ENCODE data around the gene TNFRSF9.
"Not testable (repeated sequence)": the region's sequence is repeated elsewhere in the genome, so short reads cannot be mapped to it uniquely, and the experiment has no call there.

TNFRSF9 gene

DNA sequence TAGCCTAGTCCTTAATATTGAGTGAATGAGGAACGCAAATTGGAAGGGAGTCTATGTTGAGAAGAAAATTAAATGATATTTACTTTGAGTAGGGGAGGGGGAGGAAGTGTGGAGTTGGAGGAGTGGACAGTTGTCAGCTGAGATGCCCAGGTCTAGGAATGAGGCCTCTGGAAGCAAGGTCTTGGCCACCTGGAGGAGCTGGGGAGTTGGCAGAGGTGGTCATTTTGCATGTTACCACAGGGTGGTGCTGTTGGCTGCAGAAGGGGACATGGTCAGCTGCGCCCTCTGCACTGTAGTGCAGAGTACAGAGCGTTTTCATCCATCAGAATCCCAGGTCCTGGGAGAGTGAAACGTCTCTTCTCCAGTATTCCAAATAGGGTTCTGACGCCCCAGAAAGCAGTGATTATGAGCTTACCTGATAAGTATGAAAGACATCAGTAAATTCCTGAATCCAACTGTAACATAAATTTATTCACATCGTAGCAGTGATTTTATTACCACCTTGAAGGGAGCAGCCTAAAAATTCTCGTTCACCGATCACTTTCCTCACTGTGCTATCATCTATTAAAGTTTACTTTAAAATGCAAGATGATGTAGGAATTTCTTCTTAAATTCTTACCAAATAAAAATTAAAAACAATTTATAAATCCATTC, 34.7 kb upstream of the TNFRSF9 start:
- TF ChIP-seq POLR2AphosphoS5 (IDR thresholded peaks at IDR 0.05; ENCODE audit: borderline replicate concordance, low read depth, low read length) (no peak), FOXP2 (optimal IDR thresholded peaks at IDR 0.05; ENCODE audit: control extremely low read depth, extremely low read length, insufficient read depth) (no peak), EZH2 (IDR thresholded peaks at IDR 0.05) (no peak)
- no peak for DNase-seq (ENCODE audit: low read depth, low spot score)
- H3K9ac ChIP-seq (ENCODE audit: insufficient read length): no peak overlapping the region
- H3K36me3 ChIP-seq (ENCODE audit: insufficient read depth, low read length): peaks cover 57% of the 10 kb centered on the region
- H3K9me3 ChIP-seq (ENCODE audit: low read depth, low read length): no peaks in the 10 kb centered on the region
- H3K27ac ChIP-seq: no peak overlapping the region
- H3K4me3 ChIP-seq: no peak overlapping the region

DNA sequence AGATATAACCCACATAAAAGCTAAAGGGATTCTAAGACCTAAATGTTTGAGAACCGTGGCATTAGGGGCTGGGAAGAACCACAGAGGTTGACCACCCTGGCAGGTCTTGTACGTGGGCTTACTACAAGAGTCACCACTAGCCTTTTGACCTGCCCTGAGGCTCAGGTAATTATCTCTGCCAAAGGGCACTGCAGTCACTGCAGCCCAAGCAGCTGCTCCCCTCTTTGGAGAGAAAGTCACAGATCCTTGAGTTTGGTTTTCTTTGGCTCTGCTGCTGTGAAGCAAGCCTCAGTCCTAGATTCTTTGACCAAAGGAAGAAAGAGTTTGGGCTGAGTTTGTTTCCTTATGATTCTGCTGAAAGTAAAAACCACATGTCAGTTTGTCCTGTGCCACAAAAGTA, 32.4 kb upstream of the TNFRSF9 start:
- no peak for TF ChIP-seq EZH2 (IDR thresholded peaks at IDR 0.05)
- TF ChIP-seq POLR2AphosphoS5 (IDR thresholded peaks at IDR 0.05; ENCODE audit: borderline replicate concordance, low read depth, low read length): no peak
- TF ChIP-seq FOXP2 (optimal IDR thresholded peaks at IDR 0.05; ENCODE audit: control extremely low read depth, extremely low read length, insufficient read depth): no peak
- no peak for DNase-seq (ENCODE audit: low read depth, low spot score)
- Histone ChIP-seq H3K9ac (ENCODE audit: insufficient read length) (no peak overlapping the region), H3K27ac (no peak overlapping the region), H3K9me3 (ENCODE audit: low read depth, low read length) (no peaks in the 10 kb centered on the region), H3K4me3 (no peak overlapping the region), H3K36me3 (ENCODE audit: insufficient read depth, low read length) (peaks cover 62% of the 10 kb centered on the region)

DNA sequence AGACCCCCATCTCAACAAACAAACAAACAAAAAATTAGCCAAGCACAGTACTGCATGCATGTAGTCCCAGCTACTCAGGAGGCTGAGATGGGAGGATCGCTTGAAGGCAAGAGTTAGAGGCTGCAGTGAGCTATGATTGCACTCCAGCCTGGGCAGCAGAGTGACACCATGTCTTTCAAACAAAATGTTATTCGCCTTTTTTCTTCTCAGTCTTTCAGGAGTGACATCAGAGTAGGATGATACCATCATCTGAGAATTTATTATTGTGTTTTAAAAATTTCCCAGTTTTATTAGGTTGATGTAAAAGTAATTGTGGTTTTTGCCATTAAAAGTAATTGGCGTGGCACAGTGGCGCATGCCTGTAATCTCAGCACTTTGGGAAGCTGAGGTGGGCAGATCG, 31.6 kb upstream of the TNFRSF9 start:
- H3K9me3 ChIP-seq (ENCODE audit: low read depth, low read length): no peaks in the 10 kb centered on the region
- H3K36me3 ChIP-seq (ENCODE audit: insufficient read depth, low read length): peaks cover 63% of the 10 kb centered on the region
- TF ChIP-seq POLR2AphosphoS5 (IDR thresholded peaks at IDR 0.05; ENCODE audit: borderline replicate concordance, low read depth, low read length) (no peak), EZH2 (IDR thresholded peaks at IDR 0.05) (no peak), FOXP2 (optimal IDR thresholded peaks at IDR 0.05; ENCODE audit: control extremely low read depth, extremely low read length, insufficient read depth) (no peak)
- no peak overlapping the region for H3K27ac ChIP-seq
- no peak for DNase-seq (ENCODE audit: low read depth, low spot score)
- no peak overlapping the region for H3K4me3 ChIP-seq
- H3K9ac ChIP-seq (ENCODE audit: insufficient read length): no peak overlapping the region

DNA sequence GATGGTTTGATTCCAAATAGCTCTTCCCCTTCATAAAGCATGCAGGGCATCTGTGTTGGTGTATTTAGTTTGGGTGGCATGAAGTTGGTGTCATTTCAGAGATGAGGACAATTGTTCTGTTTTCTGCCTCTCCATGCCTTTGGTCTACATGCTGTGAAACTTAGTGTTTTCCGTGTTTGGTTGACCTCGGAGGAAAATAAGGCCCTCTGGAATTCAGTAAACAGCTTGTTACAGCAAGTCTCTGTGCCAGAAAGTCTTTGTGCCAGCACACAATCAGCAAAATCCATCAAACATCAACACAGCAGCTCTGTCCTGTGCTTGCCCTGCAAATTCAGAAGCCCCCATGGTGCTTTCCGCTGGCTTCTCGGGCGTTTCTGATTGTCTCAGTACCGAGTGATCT, 30.4 kb upstream of the TNFRSF9 start:
- H3K36me3 ChIP-seq (ENCODE audit: insufficient read depth, low read length): peaks cover 67% of the 10 kb centered on the region
- DNase-seq (ENCODE audit: low read depth, low spot score): no peak
- H3K27ac ChIP-seq: no peak overlapping the region
- TF ChIP-seq POLR2AphosphoS5 (IDR thresholded peaks at IDR 0.05; ENCODE audit: borderline replicate concordance, low read depth, low read length) (no peak), EZH2 (IDR thresholded peaks at IDR 0.05) (no peak), FOXP2 (optimal IDR thresholded peaks at IDR 0.05; ENCODE audit: control extremely low read depth, extremely low read length, insufficient read depth) (no peak)
- no peaks in the 10 kb centered on the region for H3K9me3 ChIP-seq (ENCODE audit: low read depth, low read length)
- H3K4me3 ChIP-seq: no peak overlapping the region
- H3K9ac ChIP-seq (ENCODE audit: insufficient read length): no peak overlapping the region

DNA sequence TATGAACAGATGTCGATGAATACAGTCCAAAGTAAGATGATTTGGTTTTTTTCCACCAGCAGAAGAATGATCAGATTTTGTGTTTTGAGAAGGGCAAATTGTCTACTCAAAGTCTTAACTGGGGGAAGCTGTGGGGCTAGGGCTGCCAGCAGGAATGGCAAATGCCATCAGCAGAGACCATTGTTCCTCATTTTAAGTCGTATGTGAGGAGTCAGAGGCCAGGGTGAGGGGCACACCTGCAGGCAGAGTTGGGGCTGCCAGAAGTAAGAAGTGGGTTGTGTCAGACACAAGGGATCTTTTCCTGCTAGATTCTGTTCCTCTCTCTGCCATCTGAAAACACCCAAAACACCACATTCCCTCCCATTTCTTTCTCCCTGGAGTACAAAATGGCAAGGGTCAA, 29.6 kb upstream of the TNFRSF9 start:
- no peak for DNase-seq (ENCODE audit: low read depth, low spot score)
- no peak overlapping the region for H3K9ac ChIP-seq (ENCODE audit: insufficient read length)
- peaks cover 72% of the 10 kb centered on the region for H3K36me3 ChIP-seq (ENCODE audit: insufficient read depth, low read length)
- no peak overlapping the region for H3K4me3 ChIP-seq
- H3K27ac ChIP-seq: no peak overlapping the region
- H3K9me3 ChIP-seq (ENCODE audit: low read depth, low read length): no peaks in the 10 kb centered on the region
- no peak for TF ChIP-seq POLR2AphosphoS5 (IDR thresholded peaks at IDR 0.05; ENCODE audit: borderline replicate concordance, low read depth, low read length)
- no peak for TF ChIP-seq EZH2 (IDR thresholded peaks at IDR 0.05)
- TF ChIP-seq FOXP2 (optimal IDR thresholded peaks at IDR 0.05; ENCODE audit: control extremely low read depth, extremely low read length, insufficient read depth): no peak

DNA sequence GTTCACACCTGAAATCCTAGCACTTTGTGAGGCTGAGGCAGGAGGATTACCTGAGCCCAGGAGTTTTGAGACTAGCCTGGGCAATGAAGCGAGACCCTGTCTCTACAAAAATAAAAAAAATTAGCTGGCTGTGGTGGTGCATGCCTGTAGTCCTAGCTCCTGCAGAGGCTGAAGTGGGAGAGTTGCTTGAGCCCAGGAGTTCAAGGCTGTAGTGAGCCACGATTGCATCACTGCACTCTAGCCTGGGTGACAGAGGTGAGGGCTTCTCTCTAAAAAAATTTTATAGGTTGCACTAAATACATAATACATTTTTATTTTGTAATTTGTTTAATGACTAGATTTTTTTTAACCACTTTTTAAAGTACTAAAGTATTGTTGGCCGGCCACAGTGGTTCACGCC, 27.0 kb upstream of the TNFRSF9 start:
- H3K9ac ChIP-seq (ENCODE audit: insufficient read length): no peak overlapping the region
- peaks cover 90% of the 10 kb centered on the region for H3K36me3 ChIP-seq (ENCODE audit: insufficient read depth, low read length)
- DNase-seq (ENCODE audit: low read depth, low spot score): no peak

DNA sequence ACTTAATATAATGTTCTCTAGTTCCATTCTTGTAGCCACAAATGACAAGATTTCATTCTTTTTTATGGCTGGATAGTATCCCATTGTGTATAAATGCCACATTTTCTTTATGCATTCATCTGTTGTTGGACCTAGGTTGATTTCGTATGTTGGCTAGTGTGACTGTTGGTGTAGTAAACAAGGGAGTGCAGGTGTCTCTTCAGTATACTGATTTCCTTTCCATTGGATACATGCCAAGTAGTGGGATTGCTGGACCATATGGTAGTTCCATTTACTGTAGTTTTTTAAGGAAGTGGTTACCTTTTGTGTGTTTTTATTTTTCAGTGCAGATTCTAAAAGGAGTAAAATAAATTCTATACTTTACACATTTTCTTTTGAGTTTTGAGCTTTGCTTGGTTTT, 26.6 kb upstream of the TNFRSF9 start:
- TF ChIP-seq EZH2 (IDR thresholded peaks at IDR 0.05): no peak
- TF ChIP-seq POLR2AphosphoS5 (IDR thresholded peaks at IDR 0.05; ENCODE audit: borderline replicate concordance, low read depth, low read length): no peak
- TF ChIP-seq FOXP2 (optimal IDR thresholded peaks at IDR 0.05; ENCODE audit: control extremely low read depth, extremely low read length, insufficient read depth): no peak
- Histone ChIP-seq H3K36me3 (ENCODE audit: insufficient read depth, low read length) (peaks cover 85% of the 10 kb centered on the region), H3K9me3 (ENCODE audit: low read depth, low read length) (no peaks in the 10 kb centered on the region), H3K9ac (ENCODE audit: insufficient read length) (no peak overlapping the region), H3K4me3 (no peak overlapping the region), H3K27ac (no peak overlapping the region)
- no peak for DNase-seq (ENCODE audit: low read depth, low spot score)

More for the DNA sequence above, 27.0 kb upstream of the TNFRSF9 start:
- no peak for TF ChIP-seq EZH2 (IDR thresholded peaks at IDR 0.05)
- TF ChIP-seq POLR2AphosphoS5 (IDR thresholded peaks at IDR 0.05; ENCODE audit: borderline replicate concordance, low read depth, low read length): no peak
- no peak for TF ChIP-seq FOXP2 (optimal IDR thresholded peaks at IDR 0.05; ENCODE audit: control extremely low read depth, extremely low read length, insufficient read depth)
- Histone ChIP-seq H3K4me3 (no peak overlapping the region), H3K9me3 (ENCODE audit: low read depth, low read length) (no peaks in the 10 kb centered on the region), H3K27ac (no peak overlapping the region)

DNA sequence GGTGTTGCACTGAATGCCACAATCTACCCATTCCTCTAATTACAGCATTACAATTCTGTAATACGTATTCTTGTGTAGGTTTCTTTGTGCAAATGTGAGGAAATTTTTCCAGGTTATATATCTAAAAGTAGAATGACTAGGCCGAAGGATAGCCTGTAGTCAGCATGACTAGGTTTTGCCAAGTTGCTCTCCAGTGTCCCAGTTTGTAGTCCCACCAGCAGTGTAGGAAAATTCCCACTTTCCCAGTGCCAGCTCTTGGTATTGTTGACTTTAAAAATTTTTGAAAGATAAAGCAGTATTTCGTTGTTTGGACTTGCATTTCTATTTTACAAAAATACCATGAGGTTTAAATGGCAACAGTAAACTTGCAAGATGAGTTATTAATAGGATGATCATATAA, 23.8 kb upstream of the TNFRSF9 start:
- DNase-seq (ENCODE audit: low read depth, low spot score): no peak
- no peak for TF ChIP-seq FOXP2 (optimal IDR thresholded peaks at IDR 0.05; ENCODE audit: control extremely low read depth, extremely low read length, insufficient read depth)
- Histone ChIP-seq H3K27ac (no peak overlapping the region), H3K9ac (ENCODE audit: insufficient read length) (no peak overlapping the region), H3K9me3 (ENCODE audit: low read depth, low read length) (no peaks in the 10 kb centered on the region), H3K4me3 (no peak overlapping the region), H3K36me3 (ENCODE audit: insufficient read depth, low read length) (peaks cover 60% of the 10 kb centered on the region)

DNA sequence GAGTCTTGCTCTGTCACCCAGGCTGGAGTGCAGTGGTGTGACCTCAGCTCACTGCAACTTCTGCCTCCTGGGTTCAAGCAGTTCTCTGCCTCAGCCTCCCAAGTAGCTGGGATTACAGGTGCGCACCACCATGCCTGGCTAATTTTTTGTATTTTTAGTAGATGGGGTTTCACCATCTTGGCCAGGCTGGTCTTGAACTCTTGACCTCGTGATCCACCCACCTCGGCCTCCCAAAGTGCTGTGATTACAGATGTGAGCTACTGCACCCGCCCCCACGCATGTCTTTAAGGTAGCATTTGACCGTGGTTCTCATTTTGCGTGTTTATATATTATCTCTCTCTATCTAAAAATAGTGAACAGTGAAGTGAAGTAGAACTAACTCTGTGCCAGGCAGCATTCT, 23.2 kb upstream of the TNFRSF9 start:
- not testable (repeated sequence) for H3K4me3 ChIP-seq; H3K27ac ChIP-seq; H3K9ac ChIP-seq (ENCODE audit: insufficient read length); H3K9me3 ChIP-seq (ENCODE audit: low read depth, low read length); DNase-seq (ENCODE audit: low read depth, low spot score)
- H3K36me3 ChIP-seq (ENCODE audit: insufficient read depth, low read length): peaks cover 54% of the 10 kb centered on the region

DNA sequence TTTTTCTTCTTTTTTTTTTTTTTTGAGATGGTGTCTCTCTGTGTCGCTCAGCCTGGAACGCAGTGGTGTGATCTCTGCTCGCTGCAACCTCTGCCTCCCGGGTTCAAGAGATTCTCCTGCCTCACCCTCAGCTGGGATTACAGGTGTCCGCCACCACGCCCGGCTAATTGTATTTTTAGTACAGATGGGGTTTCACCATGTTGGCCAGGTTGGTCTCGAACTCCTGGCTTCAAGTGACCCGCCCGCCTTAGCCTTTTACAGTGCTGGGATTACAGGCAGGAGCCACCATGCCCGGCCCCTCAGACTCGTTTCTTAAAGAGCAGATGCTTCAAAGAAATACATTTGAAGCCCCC, 22.7 kb upstream of the TNFRSF9 start:
- H3K9ac ChIP-seq (ENCODE audit: insufficient read length); DNase-seq (ENCODE audit: low read depth, low spot score); H3K4me3 ChIP-seq; H3K9me3 ChIP-seq (ENCODE audit: low read depth, low read length); H3K27ac ChIP-seq: not testable (repeated sequence)
- peaks cover 49% of the 10 kb centered on the region for H3K36me3 ChIP-seq (ENCODE audit: insufficient read depth, low read length)
